ENCODE data around the gene SLC5A10.

The SLC5A10 gene

GRCh38 chr17:19004421-19005136, 52.6 kb downstream of the SLC5A10 start, which contains the start of gene FAM83G:
Gene FAM83G (minus strand): TSS chr17:19004764. CDS start chr17:19004041, 723 bp downstream.
- DNase-seq = no peak

- DNase-seq = no peak
These were observed 53.3 kb downstream of the SLC5A10 start for GRCh38 chr17:19005137-19005773.

DNA sequence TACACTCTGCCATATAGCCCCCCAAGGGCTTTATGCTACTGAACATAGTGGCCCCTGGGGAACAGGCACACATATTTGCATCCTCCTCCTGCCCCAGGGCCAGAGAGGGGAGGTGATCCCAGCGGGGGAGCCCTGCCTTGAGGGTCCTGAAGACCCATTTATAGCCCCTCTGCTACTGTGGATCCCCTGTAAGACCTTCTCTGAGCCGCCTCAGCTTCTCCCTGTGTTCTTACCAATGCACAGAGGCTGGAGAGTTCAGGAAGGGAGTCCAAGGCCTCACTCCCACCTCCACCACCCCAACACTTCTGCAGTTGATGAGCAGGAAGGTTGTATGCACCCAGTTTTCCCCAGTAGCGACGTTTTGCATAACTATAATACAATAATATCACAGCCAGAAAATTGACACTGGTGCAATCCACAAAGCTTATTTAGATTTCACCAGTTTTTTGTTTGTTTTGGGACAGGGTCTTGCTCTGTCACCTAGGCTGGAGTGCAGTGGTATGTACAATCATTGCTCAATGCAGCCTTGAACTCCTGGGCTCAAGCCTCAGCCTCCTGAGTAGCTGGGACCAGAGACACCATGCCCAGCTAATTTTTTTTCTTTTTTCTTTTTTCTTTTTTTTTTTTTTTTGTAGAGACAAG, 53.9 kb downstream of the SLC5A10 start:
- no peak for DNase-seq

DNA sequence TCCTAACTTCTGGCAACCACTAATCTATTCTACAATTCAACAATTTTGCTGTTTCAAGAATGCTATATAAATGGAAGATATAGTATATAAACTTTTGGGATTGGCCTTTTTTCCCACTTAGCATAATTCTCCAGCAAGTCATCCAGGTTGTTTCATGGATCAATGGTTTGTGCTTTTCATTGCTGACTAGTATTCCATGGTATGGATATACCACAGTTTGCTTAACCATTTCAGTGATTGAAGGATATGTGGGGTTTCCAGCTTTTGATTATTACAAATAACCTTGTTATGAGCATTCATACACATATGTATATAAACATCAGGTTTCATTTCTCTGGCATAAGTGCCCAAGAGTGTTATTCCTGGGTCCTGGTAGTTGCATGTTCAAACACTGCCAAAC, 54.7 kb downstream of the SLC5A10 start:
- DNase-seq = no peak

DNA sequence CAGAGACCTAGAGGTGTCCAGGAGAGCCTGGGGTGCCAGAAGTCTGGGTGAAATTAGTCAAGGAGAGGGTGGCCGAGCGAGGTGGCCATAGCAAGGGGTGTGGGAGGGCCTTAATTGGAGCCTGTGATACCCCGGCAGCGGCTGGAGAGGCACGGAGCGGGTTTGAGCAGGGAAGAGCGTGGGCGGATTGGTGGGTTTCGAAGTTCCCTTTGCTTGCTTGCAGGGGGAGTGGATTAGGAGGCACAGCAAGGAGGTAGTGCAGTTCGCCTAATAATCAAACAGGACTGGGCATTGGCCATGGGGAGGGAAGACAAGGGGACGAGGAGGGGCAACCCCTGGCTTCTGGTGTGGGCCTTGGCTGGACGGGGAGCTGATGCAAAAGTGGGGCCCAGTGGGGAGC, 58.0 kb downstream of the SLC5A10 start:
- no peak for DNase-seq

- DNase-seq = no peak
These were observed 59.0 kb downstream of the SLC5A10 start for GRCh38 chr17:19010729-19011505.

GRCh38 chr17:19011581-19011980, 59.6 kb downstream of the SLC5A10 start:
- no peak for DNase-seq

DNA sequence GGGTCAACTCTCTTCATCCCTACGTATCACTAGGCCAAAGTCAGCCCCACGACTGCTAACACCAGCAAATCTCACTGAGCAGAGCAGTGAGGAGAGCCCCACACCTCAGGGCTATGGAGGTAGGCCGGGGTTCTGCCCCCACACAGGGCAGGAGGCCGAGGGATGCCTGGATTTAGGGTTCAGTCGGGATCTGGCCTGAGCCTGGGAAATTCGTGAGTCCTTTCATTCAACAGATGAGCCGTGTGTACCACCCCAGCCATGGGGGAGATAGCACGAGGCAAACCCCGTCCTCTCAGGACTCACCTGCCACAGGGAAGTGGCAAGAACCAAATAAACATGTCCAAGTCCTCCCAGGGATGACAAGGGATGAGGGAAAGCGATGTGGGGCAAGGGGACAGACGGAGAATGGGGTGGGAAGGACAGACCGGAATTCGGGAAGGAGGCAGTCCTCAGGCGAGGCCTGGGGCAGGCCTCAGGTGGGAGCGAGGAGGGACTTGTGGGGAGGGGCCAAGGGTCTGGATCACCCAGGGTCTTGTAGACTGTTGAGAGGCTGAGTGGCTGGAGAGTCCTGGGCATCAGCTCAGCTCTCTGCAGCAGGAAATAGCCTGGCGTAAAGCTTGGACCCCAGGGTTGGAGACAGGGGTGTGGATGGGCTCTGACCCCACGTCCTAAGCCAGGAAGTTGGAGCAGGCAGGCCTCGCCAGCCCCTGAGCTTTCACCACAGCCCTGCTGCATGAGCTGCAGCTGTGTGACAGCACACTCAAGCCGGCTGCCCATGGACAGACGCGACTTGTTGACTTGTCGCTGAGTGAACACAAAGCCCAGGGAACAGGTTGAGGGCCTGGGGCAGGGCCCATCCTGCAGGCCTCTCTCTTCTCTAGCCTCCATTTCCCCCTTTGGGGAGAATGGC, 60.5 kb downstream of the SLC5A10 start:
- DNase-seq = no peak

DNA sequence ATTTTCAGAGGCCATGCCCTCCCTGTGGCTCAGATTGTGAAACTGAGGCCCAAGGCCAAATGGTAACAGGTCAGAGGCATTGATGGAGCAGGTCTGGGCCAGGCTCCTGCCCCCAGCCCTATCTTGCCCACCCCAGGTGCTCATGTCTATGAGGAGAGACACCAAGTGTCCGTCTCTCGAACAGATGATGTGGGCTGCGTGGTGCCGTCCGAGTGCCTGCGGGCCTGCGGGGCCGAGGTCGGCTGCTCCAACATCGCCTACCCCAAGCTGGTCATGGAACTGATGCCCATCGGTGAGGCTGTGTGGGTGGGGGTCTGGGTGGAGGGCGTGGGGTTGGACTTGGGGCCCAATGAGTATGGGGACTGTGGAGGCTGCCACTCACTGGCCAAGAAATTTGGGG, 61.3 kb downstream of the SLC5A10 start:
- no peak for DNase-seq

- DNase-seq = no peak
These were observed 62.1 kb downstream of the SLC5A10 start for GRCh38 chr17:19013806-19014627.

- no peak for DNase-seq
These were observed 62.8 kb downstream of the SLC5A10 start for GRCh38 chr17:19014628-19015215.

GRCh38 chr17:19015428-19015827, 63.5 kb downstream of the SLC5A10 start:
- DNase-seq = no peak

- DNase-seq = no peak
These were observed 64.3 kb downstream of the SLC5A10 start for GRCh38 chr17:19016297-19016696.

DNA sequence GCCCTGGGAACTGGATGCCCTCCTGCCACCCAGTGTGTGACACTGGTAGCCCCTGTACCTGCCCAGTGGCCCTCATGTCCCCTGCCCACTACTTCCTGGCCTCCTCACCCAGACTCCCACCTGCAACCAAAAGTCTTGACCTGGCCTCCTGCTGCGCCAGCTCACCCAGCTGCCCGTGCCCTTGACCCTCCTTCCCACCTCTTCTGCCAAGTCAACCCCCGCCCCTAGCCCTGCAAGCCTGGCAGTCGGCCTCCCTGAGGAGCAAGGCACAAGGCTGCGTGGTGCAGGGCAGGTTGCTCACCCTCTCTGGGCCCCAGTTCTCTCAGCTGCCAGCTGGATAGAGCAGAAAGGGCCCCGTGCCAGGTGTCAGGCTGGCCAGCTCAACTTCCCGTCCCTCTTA, 64.9 kb downstream of the SLC5A10 start:
- no peak for DNase-seq

GRCh38 chr17:19017401-19017800, 65.4 kb downstream of the SLC5A10 start:
- no peak for DNase-seq

- no peak for DNase-seq
These were observed 66.0 kb downstream of the SLC5A10 start for GRCh38 chr17:19017804-19018599.

DNA sequence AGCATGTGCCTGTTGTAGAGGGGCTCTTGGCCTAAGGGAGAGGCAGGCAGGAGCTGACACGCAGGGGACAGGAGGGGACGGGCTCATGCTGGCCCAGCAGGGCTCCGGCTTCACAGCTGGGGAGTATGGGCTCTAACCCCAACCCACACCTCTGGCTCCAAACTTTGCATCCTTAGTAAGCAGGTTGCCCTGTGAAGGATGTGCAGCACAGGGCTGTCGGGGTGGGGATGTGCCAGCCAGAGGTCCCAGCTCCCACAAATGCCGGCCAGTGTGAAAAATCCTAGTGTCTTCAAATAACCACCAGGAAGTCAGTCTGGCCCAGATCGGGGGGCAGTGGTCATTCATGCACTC, 66.6 kb downstream of the SLC5A10 start:
- no peak for DNase-seq

DNA sequence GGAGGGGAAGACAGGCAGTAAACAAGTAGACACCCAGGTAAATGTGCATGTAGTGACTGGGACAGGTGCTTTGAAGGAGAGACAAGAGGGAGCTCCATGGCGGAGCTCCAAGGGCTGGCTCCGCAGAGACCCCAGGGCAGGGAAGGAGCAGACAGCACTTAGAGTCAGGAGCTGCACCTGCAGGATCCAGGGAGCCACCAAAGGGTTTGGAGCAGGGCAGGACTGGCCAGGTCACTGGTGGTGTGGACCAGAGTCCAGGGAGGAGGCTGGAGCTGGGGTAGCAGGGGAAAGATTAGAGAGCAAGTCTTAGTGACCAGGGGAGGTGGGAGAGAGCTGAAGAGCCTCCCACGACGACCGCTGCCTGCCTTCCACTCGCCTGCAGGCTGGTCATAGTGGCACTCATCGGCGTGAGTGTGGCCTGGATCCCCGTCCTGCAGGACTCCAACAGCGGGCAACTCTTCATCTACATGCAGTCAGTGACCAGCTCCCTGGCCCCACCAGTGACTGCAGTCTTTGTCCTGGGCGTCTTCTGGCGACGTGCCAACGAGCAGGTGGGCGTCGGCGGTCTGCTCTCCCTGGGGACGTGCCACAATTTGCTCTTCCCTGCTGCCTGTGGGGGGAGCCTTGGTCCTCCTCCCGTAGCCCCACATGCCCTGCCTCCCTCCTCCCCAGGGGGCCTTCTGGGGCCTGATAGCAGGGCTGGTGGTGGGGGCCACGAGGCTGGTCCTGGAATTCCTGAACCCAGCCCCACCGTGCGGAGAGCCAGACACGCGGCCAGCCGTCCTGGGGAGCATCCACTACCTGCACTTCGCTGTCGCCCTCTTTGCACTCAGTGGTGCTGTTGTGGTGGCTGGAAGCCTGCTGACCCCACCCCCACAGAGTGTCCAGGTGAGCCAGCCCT, 67.3 kb downstream of the SLC5A10 start:
- no peak for DNase-seq

DNA sequence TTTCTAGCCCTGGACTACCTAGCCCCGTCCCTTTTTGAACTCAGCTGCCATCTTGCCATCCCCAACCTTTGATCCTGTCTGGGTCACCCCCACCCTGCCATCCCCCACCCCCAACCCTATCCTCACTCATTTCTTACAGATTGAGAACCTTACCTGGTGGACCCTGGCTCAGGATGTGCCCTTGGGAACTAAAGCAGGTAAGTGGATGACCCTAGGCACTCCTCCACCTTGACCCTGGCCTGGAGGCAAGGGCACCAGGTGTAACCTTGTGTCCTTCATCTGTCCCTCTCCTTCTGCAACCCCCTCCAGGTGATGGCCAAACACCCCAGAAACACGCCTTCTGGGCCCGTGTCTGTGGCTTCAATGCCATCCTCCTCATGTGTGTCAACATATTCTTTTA, 68.1 kb downstream of the SLC5A10 start:
- DNase-seq = no peak
